Retinal pigment epithelial cell (primary cell): ENCODE results near the gene PHC2.

Experiments
- DNase-seq: peaks from one replicate; pipeline ENCODE4 v3.0.0-alpha.2; 2010; ENCODE audit warnings: low read depth
- H3K4me3 ChIP-seq: 2 replicates; pipeline ENCODE4 v1.5.1; 2011; ENCODE audit warnings: mild to moderate bottlenecking, low read length, control low read depth, moderate library complexity
- CTCF ChIP-seq: conservative IDR thresholded peaks from 2 replicates; pipeline ENCODE4 v1.5.1; 2011; ENCODE audit warnings: low read depth, low read length, control low read depth, inconsistent platforms

PHC2 gene

GRCh38 chr1:33338440-33339211, 92.3 kb downstream of the PHC2 start:
- H3K4me3 ChIP-seq: peak overlapping the region; percentile 26
- DNase-seq: peak; percentile 69
- no peak for TF ChIP-seq CTCF

GRCh38 chr1:33338048-33338439, 92.9 kb downstream of the PHC2 start:
- no peak for TF ChIP-seq CTCF
- no peak for DNase-seq
- no peak overlapping the region for H3K4me3 ChIP-seq

GRCh38 chr1:33337441-33337840, 93.5 kb downstream of the PHC2 start:
- no peak overlapping the region for H3K4me3 ChIP-seq
- TF ChIP-seq CTCF: no peak
- DNase-seq: no peak

GRCh38 chr1:33336580-33336979, 94.3 kb downstream of the PHC2 start:
- TF ChIP-seq CTCF: no peak
- DNase-seq: no peak
- no peak overlapping the region for H3K4me3 ChIP-seq

GRCh38 chr1:33335020-33335419, 95.9 kb downstream of the PHC2 start:
- no peak for TF ChIP-seq CTCF
- DNase-seq: no peak
- no peak overlapping the region for H3K4me3 ChIP-seq

GRCh38 chr1:33334081-33334552, 96.8 kb downstream of the PHC2 start:
- no peak for DNase-seq
- no peak overlapping the region for H3K4me3 ChIP-seq
- TF ChIP-seq CTCF: no peak

GRCh38 chr1:33332881-33333280, 98.0 kb downstream of the PHC2 start:
- H3K4me3 ChIP-seq: no peak overlapping the region
- no peak for DNase-seq
- no peak for TF ChIP-seq CTCF
